ENCODE data around the gene ERC1.

DNA sequence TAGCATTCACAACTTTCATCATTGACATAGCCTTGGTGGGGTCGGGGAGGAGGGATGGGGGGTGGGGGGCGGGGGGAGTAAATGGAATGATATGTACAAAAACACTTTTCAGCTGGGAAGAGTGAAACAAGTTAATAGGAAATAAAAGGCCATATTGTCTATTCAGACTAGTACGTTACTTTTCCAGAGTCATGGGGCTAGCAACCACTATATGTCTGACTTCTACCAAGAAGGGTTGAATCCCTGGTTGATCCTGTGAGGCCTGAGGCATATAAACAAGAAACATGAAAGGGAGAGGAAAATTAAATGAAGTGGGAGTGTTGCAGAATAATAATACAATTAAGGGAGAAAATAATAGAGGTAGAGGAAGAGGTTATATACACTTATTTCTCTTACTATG lies 225.5 kb downstream of the ERC1 start:
- TF ChIP-seq CTCF (IDR thresholded peaks at IDR 0.05; ENCODE audit: low read depth, low read length, poor library complexity, severe bottlenecking) (no peak), EZH2phosphoT487 (IDR thresholded peaks at IDR 0.05; ENCODE audit: borderline replicate concordance, low read length) (no peak)

Data from DOHH2 (cell line).